CD4-positive, alpha-beta T cell treated with Interleukin-4 for 4 hours (primary cell): ENCODE data around the gene COBL.

Source experiments
- DNase-seq: peaks from one replicate; pipeline ENCODE4 v3.0.0-alpha.2; 2020

COBL gene

GRCh38 chr7:51033727-51034520 is 282.7 kb downstream of the COBL start:
- no peak for DNase-seq

DNA sequence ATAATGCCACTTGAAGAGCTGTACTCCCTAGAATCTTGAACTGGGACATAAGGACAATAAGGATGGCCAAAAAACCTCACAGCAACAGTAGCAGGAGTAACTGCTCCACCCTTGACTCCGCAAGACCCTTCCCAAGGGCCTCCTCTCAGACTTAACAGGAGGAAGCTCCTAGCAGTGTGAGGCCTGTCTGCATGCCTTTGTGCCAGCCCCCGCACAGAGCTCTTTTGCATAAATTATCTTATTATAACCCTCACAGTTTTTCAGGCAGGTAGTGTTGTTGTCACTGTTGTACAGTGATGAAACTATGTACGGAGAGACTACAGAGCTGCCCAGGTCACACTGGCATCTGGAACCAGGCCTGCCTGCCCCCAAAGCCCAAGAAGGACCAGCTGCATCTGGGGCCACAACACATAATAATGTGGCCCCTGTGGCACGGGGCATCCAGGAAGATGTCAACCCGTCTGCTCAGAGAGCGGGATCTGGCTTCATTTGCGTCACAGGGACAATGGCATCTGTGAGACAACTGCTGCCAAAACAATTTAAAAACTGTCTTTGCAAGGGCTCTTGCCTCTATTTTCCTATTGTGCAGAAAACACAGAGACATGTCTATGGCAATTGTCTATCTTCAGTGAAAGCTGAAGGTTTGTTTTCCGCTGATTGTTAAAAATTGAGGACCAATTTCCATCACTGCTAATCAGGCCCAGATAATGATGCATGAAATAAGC is 284.7 kb downstream of the COBL start:
- no peak for DNase-seq

DNA sequence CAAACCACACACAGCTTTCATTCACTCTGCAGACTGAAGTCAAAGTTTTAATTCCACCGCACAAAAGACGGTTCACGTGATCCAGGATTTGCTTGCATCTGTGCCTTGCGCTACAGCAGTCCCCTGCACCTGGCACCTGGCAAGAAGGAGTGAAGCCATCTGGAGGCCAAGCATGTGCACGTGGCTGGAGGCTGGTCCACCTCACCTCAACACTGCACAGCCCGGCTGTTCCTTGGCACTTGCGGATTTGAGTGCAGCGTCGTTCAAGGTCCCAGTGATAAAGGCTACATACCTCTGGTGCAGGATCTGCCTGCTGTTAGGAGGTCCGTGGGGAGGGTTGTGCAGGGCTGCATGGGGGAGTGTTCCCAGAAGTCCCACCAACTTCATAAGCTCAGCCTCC is 285.4 kb downstream of the COBL start:
- no peak for DNase-seq

DNA sequence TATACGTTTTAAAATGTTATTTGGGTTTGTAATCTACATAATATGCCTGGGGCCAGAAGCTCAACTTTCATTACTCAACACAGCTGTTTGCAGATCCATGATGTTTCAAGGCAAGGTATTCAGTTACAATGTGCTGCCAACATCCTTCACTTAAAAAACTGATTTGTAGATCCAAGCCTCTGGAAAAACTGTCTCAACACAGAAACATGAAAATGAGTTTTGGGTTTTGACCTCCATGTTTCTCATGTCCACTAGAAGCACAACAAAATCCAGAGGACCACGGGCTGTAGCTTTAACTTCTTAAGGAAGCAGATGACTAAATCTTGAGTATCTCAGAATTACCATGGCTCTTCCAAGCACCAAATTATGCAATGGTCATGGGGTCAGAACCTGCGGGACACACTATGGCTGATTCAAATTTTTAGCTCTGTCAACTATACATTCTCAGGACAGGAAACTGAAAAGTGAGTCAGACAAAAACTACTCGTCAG is 286.9 kb downstream of the COBL start:
- no peak for DNase-seq

DNA sequence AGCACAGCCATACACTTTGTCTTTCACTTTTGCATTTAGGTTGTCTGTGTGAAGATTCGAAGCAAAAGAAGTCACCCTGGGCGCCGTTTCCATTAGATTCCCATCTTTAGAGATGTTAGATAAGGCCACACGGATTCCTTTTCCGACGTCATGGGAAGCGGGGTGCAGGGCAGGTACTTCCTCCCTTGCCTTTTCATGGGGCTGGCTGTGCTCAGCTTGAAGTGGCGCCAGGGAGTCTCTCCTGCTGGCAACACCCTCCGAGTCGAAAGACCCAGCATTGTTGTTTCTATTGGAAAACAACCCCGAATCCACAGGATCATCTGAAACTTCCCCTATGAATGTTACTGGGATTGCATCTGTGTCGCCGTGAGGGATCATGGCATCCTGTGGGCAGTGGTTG is 287.5 kb downstream of the COBL start:
- DNase-seq: no peak

DNA sequence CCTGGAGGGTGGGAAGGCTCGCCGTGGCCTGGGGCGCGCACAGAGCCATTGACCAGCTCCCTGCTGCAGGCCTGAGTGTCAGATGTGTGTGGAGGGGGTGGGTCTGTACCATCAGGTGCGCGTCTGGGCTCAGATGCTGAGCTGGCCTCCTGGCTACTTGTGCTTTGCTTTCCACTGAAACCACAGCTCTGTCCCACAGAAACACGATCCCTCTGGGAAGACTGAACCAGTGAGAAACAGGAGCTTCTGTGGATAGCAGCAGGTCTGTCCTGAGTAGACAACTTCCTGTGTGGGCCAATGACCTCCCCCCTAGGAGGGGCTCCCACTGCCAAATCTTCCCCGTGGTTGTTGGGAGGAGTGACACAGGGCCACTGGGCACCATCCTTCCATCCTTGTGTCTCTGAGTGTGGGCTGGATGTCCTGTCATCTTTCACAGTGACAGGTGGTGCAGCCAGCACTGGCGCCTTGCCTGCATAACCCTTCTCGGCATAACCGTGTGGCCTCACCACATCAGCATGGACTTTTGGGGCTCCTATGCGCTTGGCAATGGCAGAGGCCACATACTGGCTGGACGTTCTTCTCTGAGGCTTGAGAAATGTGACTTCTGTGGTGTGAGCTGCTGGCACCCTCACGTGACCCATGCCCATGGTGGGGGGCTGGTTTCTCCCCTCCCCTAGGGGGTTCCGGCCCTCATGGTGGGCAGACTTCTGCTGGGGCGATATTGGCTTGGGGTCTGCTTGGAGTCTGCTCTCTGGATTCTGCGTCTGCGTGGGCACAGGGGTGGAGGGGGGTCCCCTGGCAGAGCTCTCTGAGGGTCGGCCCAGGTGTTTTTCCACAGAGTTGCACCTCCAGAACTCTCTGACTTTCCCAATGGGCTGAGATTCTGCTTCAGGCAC is 288.4 kb downstream of the COBL start:
- no peak for DNase-seq

- DNase-seq: no peak
These were observed 289.3 kb downstream of the COBL start for GRCh38 chr7:51027106-51027934.

DNA sequence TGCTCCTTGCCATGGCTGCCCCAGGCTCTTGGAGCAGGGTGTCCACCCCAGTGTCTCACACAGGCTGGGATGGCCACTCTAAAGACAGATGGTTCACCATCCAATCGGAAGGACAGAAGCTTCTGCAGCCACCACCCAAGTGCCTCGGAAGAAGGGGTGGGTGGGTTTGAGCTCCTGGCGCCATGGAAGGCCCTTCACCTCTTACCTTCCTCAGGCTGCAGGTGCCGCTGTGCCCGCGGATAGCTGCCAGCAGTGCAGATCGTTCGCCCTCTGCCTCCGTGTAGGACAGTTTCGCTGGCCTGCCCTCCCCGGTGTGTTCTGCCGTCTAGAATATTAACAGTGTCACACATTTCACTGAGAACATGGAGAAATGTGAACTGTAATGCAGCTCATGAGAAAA is 290.3 kb downstream of the COBL start:
- no peak for DNase-seq

DNA sequence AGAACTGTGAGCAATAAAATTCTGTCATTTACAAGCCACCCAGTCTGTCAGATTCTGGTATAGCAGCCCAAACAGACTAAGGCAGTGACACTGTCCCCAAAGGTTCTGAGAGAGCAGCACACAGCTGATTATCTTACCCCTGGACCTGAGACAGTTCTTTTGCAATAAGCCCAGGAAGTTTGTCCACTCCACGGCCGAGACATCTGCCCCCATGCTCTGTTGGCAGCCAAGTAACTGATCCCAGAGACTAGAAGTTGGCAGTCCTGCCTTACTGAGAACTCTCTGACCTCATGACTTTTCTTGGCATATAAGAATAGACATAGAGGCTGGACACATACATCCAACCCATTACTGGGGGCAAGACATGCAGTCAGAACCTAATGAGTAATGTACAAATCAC is 290.9 kb downstream of the COBL start:
- no peak for DNase-seq

DNA sequence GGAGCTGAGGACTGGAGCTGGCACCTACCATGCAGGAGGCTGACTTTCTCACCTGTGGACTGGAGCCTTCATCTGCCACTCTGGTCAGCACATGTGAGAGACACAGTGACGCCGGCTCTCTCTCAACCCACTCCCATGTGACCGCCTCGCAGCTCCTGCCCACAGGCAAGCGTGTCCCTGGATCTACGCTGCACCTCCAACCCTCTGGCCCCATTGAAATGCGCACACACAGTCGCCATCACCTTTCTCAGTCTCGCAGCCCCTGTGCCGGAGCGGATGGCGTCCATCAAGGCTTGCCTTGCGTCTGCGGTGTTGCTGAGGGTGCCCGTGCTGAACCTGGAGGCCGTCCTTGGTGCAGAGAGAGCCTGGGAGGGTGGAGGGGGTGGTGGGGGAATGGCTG is 291.7 kb downstream of the COBL start:
- no peak for DNase-seq

- DNase-seq: no peak
These were observed 293.1 kb downstream of the COBL start for GRCh38 chr7:51023547-51023946.

GRCh38 chr7:51022821-51023220 is 293.8 kb downstream of the COBL start:
- no peak for DNase-seq

DNA sequence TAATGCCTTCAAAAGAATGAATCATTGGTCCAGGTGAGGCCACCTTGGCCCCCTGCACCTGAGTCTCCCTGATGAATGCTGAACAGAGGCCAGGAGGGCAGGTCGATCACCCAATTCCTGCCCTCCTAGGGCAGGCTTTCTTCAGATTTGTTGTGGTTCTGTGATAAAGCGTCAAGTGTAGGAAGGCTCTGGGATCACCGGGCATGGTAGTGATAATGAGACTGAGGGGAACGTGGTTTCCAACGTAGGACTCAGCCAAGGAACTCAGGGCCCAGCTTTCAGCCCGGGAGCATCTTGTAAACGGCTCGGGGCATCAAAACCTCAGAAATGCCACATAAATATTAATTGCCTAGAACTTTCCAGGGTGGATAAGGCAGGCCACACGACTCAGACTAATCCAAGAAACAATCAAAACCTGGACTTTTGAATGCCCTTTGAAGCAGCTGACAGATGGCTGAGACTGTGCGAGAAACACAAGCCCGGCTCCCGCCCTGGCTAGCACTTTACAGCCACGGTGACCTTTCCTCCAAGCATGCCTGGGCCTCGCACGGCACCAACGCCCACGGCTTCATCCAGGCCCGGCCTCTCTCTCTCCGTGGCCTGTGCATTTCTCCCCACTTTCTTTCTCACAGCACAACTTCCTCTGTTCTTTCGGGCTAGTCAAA is 294.6 kb downstream of the COBL start:
- no peak for DNase-seq

DNA sequence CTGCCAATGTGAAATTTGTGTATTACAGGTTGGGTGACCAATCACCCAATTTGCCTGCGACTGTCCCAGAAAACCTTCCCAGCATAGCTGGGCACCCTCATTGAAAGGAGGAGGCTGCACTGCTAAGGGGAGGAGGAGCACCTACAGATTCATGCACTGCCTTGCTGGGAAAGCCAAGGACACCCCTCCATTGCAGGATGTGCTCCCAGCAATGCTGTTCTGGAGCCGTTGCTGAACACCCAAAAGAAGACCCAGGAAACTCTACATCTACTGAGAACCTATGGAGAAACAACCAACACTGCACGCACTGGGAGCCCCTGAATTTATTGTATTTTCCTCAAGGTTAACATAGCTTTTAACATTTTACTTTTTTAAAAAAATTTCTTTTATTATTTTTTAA is 295.7 kb downstream of the COBL start:
- DNase-seq: no peak

DNA sequence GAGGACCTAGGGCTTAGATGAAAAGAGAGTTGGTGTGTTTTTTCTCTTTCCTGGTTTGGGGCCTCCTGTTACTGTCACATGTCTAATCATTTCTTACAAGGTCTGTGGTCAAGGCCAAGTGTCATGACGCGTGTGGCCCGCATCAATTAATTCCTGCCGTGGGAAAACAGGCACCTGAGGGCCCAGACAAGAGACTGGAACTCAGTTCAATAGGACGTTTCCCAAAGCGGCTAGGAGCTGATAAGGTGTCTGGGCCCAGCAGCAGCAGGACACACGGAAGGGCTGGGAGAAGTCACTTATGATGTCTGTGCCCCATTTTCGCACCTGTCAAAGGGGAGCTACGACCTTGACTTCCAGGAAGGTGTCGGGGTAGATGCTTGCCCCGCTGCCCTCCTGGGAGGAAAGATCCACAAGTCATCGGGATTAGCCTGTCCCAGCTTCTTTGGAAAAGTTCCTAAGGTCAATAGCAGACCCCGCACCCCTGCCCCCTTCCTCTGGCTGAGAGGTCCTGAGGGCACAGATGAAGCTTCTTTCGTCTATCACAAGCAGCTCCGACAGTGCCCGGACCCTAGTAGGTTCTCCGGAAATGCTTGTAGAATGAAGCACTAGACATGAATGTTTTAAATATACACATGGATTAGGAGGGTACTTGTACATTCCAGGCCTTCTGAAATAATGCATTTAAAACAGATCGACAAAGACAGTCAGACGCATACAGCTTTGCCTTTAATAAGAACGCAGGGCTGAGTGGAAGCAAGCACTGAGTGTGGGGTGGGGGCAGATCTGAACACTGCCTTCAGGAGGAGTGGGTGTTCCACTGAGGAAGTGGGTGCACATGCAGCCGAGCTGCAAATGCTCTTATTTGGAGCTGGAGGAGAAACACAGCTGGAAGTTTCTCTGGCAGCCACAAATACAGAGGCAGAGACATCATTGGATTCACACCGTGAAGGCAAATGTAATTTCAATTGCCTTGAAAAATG is 296.4 kb downstream of the COBL start:
- DNase-seq: no peak

DNA sequence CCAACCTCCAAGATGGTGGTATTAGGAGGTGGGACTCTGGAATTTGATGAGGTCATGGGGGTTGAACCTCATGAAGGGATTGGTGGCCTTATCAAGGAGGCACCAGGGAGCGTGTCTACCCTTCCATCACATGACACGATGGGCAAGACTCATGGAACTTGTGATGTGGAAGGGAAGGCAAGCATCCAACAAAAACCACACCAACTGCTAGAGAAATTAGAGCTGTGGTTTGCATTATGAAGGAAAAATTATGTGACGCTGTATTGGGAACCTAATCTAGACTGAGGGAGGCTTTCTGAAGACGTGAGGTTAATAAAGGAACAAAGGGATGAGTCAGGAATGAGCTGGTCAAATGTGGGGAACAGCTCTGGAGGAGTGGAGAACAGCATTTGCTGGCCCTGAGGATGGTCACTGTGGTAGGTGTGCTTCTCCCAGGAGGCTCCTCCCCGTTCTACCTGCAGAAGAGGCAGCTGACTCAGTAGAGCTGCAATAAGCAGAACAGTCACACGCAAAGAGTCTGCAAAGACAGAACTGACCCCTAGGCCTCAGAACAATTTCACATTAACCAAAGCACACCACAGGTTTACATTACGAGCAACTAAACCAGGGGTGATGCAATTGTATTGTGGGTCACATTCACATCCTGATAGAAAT is 297.3 kb downstream of the COBL start:
- no peak for DNase-seq

GRCh38 chr7:51017576-51018535 is 298.8 kb downstream of the COBL start:
- no peak for DNase-seq

- no peak for DNase-seq
These were observed 300.1 kb downstream of the COBL start for GRCh38 chr7:51016546-51016945.

- no peak for DNase-seq
These were observed 301.0 kb downstream of the COBL start for GRCh38 chr7:51015581-51015980.
